Pancreas (tissue), 10 donors: ENCODE data around the gene TAAR9. TPM values are rescaled to one million over a fixed set of nuclear protein-coding genes. Genes with fewer than 3 reads are reported as not detected.

ENCODE experiments used
- ATAC-seq, 4 donors: fragments of 200-7000 bp; cut with Tn5 transposase; one replicate each; pipeline versions ENCODE4 v1.8.0 to v1.9.1; 2020; ENCODE audit warnings: mild to moderate bottlenecking in 4 of 4, moderate library complexity in 4 of 4
- DNase-seq, 6 donors: peaks; one replicate each; pipeline ENCODE4 v3.0.0-alpha.2; 2020
- FAIRE-seq: peaks from 2 replicates; lab custom pipeline; 2012; peaks lifted over from hg19 to GRCh38; lab: Jason Lieb, UNC
- H3K27ac ChIP-seq, 4 donors: fragments of 200-600 bp; sonication (generic); 1 replicate in 3 of 4; 2 replicates in 1 of 4; pipeline versions ENCODE4 v1.5.0 to v1.8.0; 2020
- H3K27me3 ChIP-seq, 4 donors: fragments of 200-600 bp; one replicate each; pipeline ENCODE4 v1.8.0; 2021
- H3K36me3 ChIP-seq, 3 donors: fragments of 200-600 bp; sonication (generic) in 1 of 3; one replicate each; pipeline versions ENCODE4 v1.5.0 to v1.8.0; 2020 to 2021
- H3K4me1 ChIP-seq, 3 donors: fragments of 200-600 bp; one replicate each; pipeline ENCODE4 v1.8.0; 2021
- H3K4me3 ChIP-seq, 4 donors: fragments of 200-600 bp; sonication (generic) in 2 of 4; one replicate each; pipeline versions ENCODE4 v1.5.0 to v1.8.0; 2020 to 2021
- H3K9me3 ChIP-seq, 4 donors: fragments of 200-600 bp; one replicate each; pipeline ENCODE4 v1.8.0; 2021
- CTCF ChIP-seq, 4 donors: fragments of 200-600 bp; sonication (generic) in 3 of 4; IDR thresholded peaks; one replicate each; pipeline versions ENCODE4 v1.5.0 to v1.8.0; 2021; ENCODE audit warnings: antibody characterized with exemption in 4 of 4
- WGBS, 2 donors: extraction: QIAGEN DNeasy Blood & Tissue Kit; methylation state at CpG; one replicate each; pipeline ENCODE4 v1.1.7; 2013; 5-methylcytosine and 5-hydroxymethylcytosine counted together
- intact Hi-C, 3 donors: fragments of 100-400 bp; cut with DNase I; formaldehyde crosslinking; loops; one replicate each; pipeline versions ENCODE4 v1.11.1 to v1.14.2; 2022
- polyA plus RNA-seq, 2 donors: library from polyadenylated mRNA; stranded (reverse); fragments of 200-250 nt; gene quantifications; one replicate each; pipeline ENCODE4 v1.2.3, GENCODE V29; 2013
- total RNA-seq, 6 donors: library from RNA; stranded (reverse); fragmentation: NEBNext Ultra II Directional in 4 of 6; extraction: Animal tissue kit (Norgen Biotek cat#: 25700) in 4 of 6; gene quantifications; one replicate each; pipeline versions ENCODE4 v1.2.1 to v1.2.4, GENCODE V29; 2021 to 2023
- donor health status: healthy with polysubstance abuse.
- donor health status: DM: no; HTN: no; CAD: no; lungs with moderate emphysema.
- donor health status: DM: no; HTN: no; CAD: no.
- donor health status: control.
- donor health status: control.
- donor health status: Bipolar disorder and iron deficiency.
- donor health status: DM: yes; HTN: yes; CAD: no.
- donor health status: DM: no; HTN: no; CAD: no.
- donor health status: DM: no; HTN: no; CAD: no.
- donor health status: DM: yes; HTN: yes; CAD: no.

The TAAR9 gene
- total and polyA plus RNA-seq, 8 donors: not detected

DNA sequence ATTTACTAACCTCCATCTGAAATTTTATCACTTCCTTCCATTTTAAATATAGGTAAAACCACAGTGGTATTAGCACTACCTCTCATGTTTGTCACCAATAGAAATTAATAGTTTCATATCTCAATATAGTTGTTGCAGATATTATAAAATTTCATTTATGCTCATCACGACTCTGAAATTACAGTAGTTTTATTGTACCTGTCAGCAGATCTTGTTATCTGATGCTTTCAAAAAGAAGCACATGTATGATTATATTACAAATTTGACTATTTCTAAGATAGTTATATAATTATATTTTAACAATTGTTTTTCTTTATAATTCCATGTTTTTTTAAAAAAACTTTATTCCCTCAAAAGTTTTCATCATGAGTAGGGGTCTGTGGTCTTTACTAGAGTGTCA is 46.6 kb downstream of the TAAR9 start:
- H3K4me3 ChIP-seq: no peak overlapping the region
- H3K27ac ChIP-seq: no peak overlapping the region
- DNase-seq (no peak), FAIRE-seq (no peak), ATAC-seq (no peak)
- no peaks in the 10 kb centered on the region for H3K9me3 ChIP-seq
- intact Hi-C loops: no loop called here
- no peaks in the 10 kb centered on the region for H3K36me3 ChIP-seq
- no peak for TF ChIP-seq CTCF (IDR thresholded peaks at IDR 0.05)
- H3K27me3 ChIP-seq: no peaks in the 10 kb centered on the region
- 68 to 77% methylated on average over 1 of the region's 1 CpG for WGBS, 2 donors
- H3K4me1 ChIP-seq: no peaks in the 10 kb centered on the region

DNA sequence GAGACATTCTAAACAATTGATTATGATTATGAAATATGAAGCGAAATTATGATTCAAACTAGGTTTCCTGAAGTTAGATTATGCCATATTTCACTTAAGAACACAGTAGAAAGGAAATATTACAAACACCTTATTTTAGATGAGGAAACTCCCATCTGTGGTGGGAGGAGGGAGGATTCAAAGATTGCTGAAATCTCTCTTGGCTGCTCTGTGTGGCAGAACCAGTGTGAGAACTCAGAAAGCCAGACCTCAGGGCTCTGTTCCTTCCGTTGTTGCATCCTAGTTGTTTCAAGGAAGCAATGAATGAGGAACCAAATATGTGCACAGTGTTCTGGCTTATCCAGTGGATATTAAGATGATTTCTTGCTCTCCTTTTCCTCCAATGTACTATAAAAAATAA is 49.3 kb downstream of the TAAR9 start:
- TF ChIP-seq CTCF (IDR thresholded peaks at IDR 0.05): no peak
- no peak for DNase-seq
- no peak overlapping the region for H3K4me3 ChIP-seq
- no peaks in the 10 kb centered on the region for H3K27me3 ChIP-seq
- peaks cover 0 to 12% (median 0%) of the 10 kb centered on the region in 3 donors for H3K4me1 ChIP-seq
- no peak for ATAC-seq
- no peaks in the 10 kb centered on the region for H3K9me3 ChIP-seq
- WGBS, 2 donors: 63 to 77% methylated on average over 2 of the region's 2 CpGs
- intact Hi-C loops: no loop called here
- H3K36me3 ChIP-seq: no peaks in the 10 kb centered on the region
- no peak for FAIRE-seq
- no peak overlapping the region for H3K27ac ChIP-seq

Other genes with a start within 250 kb of the TAAR9 start
- gene MOXD1, start 136.8 kb upstream of the TAAR9 start, total RNA-seq: 10 to 100 TPM in 1 of 6 donors, 1 to 10 TPM in 1, under 1 TPM in 4; 0.32 to 13.9 (median 0.78) TPM
- gene MOXD1, start 136.8 kb upstream of the TAAR9 start, polyA plus RNA-seq: under 1 TPM; 0.30 to 0.52 TPM
- 10 to 100 TPM; 12.2 to 33.0 (median 15.7) TPM for gene STX7, start 25.2 kb upstream of the TAAR9 start, total RNA-seq
- gene STX7, start 25.2 kb upstream of the TAAR9 start, polyA plus RNA-seq: 1 to 10 TPM; 5.1 to 7.8 TPM
- not detected for gene TAAR8, start 14.4 kb downstream of the TAAR9 start, total RNA-seq
- gene TAAR8, start 14.4 kb downstream of the TAAR9 start, polyA plus RNA-seq: not detected
- not detected for gene TAAR6, start 32.0 kb downstream of the TAAR9 start, total RNA-seq
- gene TAAR6, start 32.0 kb downstream of the TAAR9 start, polyA plus RNA-seq: not detected
- gene TAAR5, start 51.5 kb downstream of the TAAR9 start, total RNA-seq: not detected
- not detected for gene TAAR5, start 51.5 kb downstream of the TAAR9 start, polyA plus RNA-seq
- gene TAAR2, start 86.0 kb downstream of the TAAR9 start, total RNA-seq: not detected
- gene TAAR2, start 86.0 kb downstream of the TAAR9 start, polyA plus RNA-seq: not detected
- gene TAAR1, start 120.9 kb downstream of the TAAR9 start, total RNA-seq: not detected
- gene TAAR1, start 120.9 kb downstream of the TAAR9 start, polyA plus RNA-seq: under 1 TPM in 1 of 2 donors, not detected in 1; 0.33 TPM
- 1 to 10 TPM in 3 of 6 donors, under 1 TPM in 3; 0.13 to 4.7 (median 1.0) TPM for gene VNN1, start 175.8 kb downstream of the TAAR9 start, total RNA-seq
- gene VNN1, start 175.8 kb downstream of the TAAR9 start, polyA plus RNA-seq: 1 to 10 TPM in 1 of 2 donors, under 1 TPM in 1; 0.82 to 1.6 TPM
- gene VNN2, start 219.6 kb downstream of the TAAR9 start, total RNA-seq: 1 to 10 TPM in 3 of 6 donors, under 1 TPM in 3; 0.63 to 9.6 (median 1.7) TPM
- gene VNN2, start 219.6 kb downstream of the TAAR9 start, polyA plus RNA-seq: 1 to 10 TPM in 1 of 2 donors, under 1 TPM in 1; 0.72 to 1.2 TPM